ENCODE data around the gene CLK3.

DNA sequence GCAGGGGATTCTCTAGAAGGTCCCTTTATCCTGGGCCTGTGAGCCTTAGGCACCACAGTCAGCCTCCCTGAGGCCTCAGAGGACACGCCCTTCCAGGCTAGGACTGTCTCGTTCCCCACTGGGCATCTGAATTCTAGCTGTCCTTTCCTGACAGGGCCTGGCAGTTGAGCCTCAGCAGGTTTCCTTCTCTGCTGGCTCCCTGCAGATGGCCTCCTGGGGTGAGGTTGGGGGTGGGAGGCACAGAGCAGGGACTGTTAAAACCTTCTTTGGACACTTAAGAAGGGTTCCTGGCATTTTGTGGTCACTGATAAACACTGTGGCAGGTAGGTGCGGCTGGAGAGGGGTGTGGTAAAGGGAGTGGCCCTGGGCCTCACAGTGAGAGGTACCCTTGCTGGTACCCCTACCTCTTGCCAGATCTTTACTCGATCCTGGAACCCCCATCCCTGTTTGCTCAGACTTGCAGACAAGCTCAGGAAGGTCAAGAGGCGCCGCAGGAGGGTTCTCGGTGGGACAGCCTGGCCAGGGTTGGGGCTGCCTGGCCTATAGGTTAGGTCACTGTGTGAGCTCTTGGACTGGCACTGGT is 8.5 kb downstream of the CLK3 start:
- no peak for TF ChIP-seq CTCF (conservative IDR thresholded peaks at IDR 0.05 in 1 of 2, IDR thresholded peaks at IDR 0.05 in 1 of 2; ENCODE audit: low read depth in 1 of 2, low read length in 2 of 2)
- no peak for TF ChIP-seq EZH2 (IDR thresholded peaks at IDR 0.05; ENCODE audit: low read length, missing control alignments)
